Common myeloid progenitor, CD34-positive (primary cell): ENCODE data around the gene OBSCN.

Experiments used
- CTCF ChIA-PET: fragments of 350-600 bp; sonication (Branson Sonifier 250); formaldehyde crosslinking; loops from one replicate; lab custom pipeline; 2021; ENCODE audit warnings: antibody characterized with exemption; lab: Charles Lee
- POLR2A ChIA-PET: fragments of 350-600 bp; sonication (Branson Sonifier 250); formaldehyde crosslinking; loops from one replicate; lab custom pipeline; 2021; ENCODE audit warnings: antibody characterized with exemption; lab: Charles Lee
- DNase-seq, 3 donors: peaks; one replicate each; pipeline versions ENCODE4 v3.0.0 to v3.0.0-alpha.2; 2013
- H3K27ac ChIP-seq, 2 experiments: 1 replicate in 1 of 2; 2 replicates in 1 of 2; pipeline ENCODE4 v1.7.0; 2013; ENCODE audit warnings: inconsistent platforms in 2 of 2, low read length in 2 of 2, mild to moderate bottlenecking in 2 of 2, low read depth in 1 of 2, moderate library complexity in 1 of 2; ENCODE audit not compliant: severe bottlenecking in 2 of 2, insufficient read depth in 1 of 2, poor library complexity in 1 of 2
- H3K27me3 ChIP-seq, 5 experiments: replicated peaks in 2 of 5; 1 replicate in 3 of 5; 2 replicates in 2 of 5; pipeline versions ENCODE4 v1.6.1 to v1.7.0; 2013; ENCODE audit warnings: low read length in 4 of 5, mild to moderate bottlenecking in 2 of 5, moderate library complexity in 2 of 5, inconsistent platforms in 1 of 5; ENCODE audit not compliant: insufficient read depth in 5 of 5, control insufficient read depth in 4 of 5
- H3K36me3 ChIP-seq, 4 experiments: 1 replicate in 2 of 4; 2 replicates in 2 of 4; pipeline versions ENCODE4 v1.6.1 to v1.7.0; 2013; ENCODE audit warnings: low read length in 3 of 4, control low read depth in 1 of 4, mild to moderate bottlenecking in 1 of 4; ENCODE audit not compliant: control insufficient read depth in 4 of 4, insufficient read depth in 4 of 4
- H3K4me1 ChIP-seq, 4 experiments: 1 replicate in 3 of 4; 2 replicates in 1 of 4; pipeline versions ENCODE4 v1.6.1 to v1.7.1; 2013; ENCODE audit warnings: low read length in 3 of 4, mild to moderate bottlenecking in 3 of 4, control low read depth in 1 of 4, inconsistent platforms in 1 of 4, moderate library complexity in 1 of 4; ENCODE audit not compliant: control insufficient read depth in 4 of 4, insufficient read depth in 4 of 4; ENCODE audit errors: control extremely low read depth in 1 of 4
- H3K4me3 ChIP-seq, 7 experiments: 1 replicate in 4 of 7; 2 replicates in 3 of 7; pipeline versions ENCODE4 v1.5.1 to v1.7.0; 2013; ENCODE audit warnings: mild to moderate bottlenecking in 7 of 7, low read length in 6 of 7, moderate library complexity in 6 of 7, inconsistent platforms in 2 of 7, low read depth in 2 of 7, control low read depth in 1 of 7; ENCODE audit not compliant: insufficient read depth in 4 of 7, control insufficient read depth in 1 of 7; ENCODE audit errors: extremely low read depth in 1 of 7
- H3K9me3 ChIP-seq, 5 experiments: 1 replicate in 4 of 5; 2 replicates in 1 of 5; pipeline versions ENCODE4 v1.6.1 to v1.7.1; 2013; ENCODE audit warnings: low read length in 4 of 5, mild to moderate bottlenecking in 2 of 5, inconsistent platforms in 1 of 5, low read depth in 1 of 5, moderate library complexity in 1 of 5; ENCODE audit not compliant: control insufficient read depth in 4 of 5, insufficient read depth in 2 of 5; ENCODE audit errors: control extremely low read depth in 1 of 5
- WGBS: methylation state at CpG from one replicate; pipeline ENCODE4 v1.1.5; 2013; ENCODE audit not compliant: insufficient coverage; 5-methylcytosine and 5-hydroxymethylcytosine counted together

The OBSCN gene

DNA sequence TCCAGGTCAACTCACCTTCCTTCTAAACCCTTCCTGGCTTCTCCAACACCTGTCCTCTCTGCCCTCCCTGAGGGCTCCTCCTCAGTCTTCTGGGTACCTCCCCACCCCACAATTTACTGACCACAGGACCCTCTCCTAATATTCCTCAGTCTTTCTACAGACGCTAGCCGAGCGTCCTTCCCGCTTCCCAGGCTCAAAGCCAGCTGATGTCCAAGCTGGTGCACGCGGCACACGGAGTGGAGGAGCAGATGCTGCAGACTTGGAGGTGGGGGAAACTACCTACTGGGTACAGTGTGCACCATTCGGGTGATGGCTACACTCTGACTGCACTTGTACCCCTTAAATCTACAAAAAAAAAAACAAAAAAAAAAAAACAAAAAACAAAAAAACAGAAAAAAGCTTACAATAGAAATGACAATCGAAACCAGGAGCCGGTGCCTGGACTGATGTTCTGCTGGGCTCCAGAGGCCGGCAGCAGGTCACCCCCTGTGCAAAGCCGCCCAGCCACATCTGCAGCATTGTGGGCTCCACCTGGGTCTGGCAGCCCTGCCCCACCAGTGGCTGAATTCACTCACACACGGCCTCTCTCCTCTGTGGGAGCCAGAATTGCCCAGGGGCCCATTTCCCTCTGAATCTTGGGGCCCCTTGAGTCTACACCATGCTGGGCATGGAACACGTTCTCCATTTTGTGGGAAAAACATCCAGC lies 191.8 kb downstream of the OBSCN start:
- Histone ChIP-seq H3K9me3 (no peaks in the 10 kb centered on the region), H3K27me3 (no peaks in the 10 kb centered on the region), H3K4me1 (peaks cover 0 to 11% (median 8%) of the 10 kb centered on the region in 4 experiments), H3K4me3 (no peak overlapping the region), H3K36me3 (peaks cover 8 to 91% (median 68%) of the 10 kb centered on the region in 4 experiments), H3K27ac (no peak overlapping the region)
- 96% methylated on average over 8 of the region's 14 CpGs for WGBS
- CTCF ChIA-PET = no interaction called here
- POLR2A ChIA-PET = no interaction called here
- DNase-seq = no peak

DNA sequence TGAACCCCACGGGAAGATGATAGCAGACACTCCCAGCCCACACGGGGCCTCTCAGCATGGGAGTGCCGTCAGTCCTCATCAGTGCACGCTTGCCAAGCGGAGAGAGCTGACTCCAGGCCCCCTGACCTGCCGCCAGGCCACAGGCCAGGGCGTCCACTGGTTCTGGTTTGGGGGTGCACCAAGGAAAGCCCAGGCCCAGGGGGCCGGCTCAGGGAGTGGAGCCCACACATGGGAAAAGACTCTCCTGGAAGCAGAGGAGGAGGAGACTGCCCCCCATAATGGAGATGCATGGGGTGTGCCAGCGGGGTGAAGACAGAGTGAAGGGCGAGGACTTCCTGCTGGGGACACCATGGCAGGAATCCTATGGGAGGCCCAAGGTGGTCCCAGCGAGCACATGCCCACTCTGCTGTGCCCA lies 192.4 kb downstream of the OBSCN start:
- ChIA-PET POLR2A (no interaction called here), CTCF (no interaction called here)
- no peak for DNase-seq
- no peak overlapping the region for H3K4me3 ChIP-seq
- peaks cover 5 to 17% (median 13%) of the 10 kb centered on the region in 4 experiments for H3K4me1 ChIP-seq
- H3K36me3 ChIP-seq = peaks cover 8 to 85% (median 62%) of the 10 kb centered on the region in 4 experiments
- WGBS = 97% methylated on average over 10 of the region's 11 CpGs
- no peaks in the 10 kb centered on the region for H3K27me3 ChIP-seq
- H3K27ac ChIP-seq = no peak overlapping the region
- H3K9me3 ChIP-seq = no peaks in the 10 kb centered on the region

DNA sequence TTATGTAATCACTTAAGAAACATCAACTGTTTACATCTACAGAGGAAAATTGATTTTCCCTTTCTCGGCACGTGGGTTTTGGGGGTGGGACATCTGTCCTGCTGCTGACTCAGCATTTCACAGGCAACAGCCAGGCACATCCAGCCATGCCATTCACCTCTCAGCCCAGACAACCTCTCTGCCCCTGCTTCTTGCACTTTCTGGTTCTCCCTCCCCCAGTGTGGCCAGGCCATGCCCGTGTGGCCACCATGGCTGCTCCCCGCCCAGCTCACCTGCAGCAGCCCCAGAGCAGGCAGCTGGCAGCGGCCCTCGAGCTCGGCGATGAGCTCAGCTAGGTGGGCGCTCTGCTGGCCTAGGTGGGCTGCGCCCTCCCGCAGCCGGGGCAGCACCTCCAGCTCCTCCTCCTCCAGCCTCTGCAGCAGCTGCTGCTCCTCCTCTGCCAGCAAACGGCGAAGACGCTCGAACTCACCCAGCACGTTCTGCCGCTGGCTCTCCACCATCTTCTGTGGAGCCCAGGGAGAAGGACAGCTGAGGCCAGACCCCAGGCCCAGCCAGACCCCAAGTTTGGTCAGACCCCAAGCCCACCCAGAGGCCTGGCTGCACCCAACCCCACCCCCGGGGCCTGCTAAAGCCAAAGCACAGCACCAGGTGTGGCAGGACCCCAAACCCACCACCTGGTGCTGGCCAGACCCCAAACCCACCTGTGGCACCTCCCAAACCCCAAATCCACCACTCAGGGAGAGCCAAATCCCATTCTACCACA lies 193.0 kb downstream of the OBSCN start:
- POLR2A ChIA-PET = no interaction called here
- 85% methylated on average over 18 of the region's 19 CpGs for WGBS

DNA sequence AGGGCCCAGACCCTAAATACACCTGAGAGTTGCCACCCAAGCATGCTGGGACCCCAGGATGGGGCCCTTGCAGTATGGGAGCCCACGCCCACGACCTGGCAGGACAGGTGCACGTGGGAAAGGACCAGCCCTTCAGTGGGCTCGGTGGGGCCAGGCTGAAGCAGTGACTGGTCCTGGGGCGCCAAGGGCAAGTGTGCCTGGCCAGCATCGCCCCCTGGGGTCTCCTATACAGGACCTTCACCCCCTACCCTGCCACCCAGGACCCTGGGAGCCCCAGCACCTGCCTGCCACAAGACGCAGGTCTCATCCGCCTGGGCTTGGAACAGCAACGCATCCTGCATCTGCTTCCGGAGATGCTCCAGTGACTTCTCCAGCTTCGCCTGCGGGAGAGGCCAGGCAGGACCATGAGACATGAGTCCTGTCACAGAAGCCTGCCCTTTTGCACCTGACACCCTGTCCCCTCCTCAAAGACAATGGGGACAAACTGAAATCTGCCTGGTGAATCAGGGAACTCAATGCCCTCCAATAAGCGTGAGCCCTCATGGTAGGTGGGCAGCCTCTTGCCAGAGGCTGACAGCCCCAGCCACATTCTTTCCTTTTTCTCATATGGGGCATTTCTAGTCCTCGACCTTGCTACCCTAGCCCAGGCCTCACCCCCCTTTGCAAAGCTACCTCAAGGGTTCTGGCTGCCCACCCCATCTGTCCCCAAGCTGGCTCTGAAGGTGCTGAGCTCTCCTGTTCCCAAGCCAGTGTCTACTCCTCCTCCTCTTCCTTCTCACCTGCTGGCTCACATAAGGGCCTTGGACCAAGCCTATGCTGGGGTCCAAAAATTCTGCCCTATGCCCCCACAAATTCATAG lies 194.2 kb downstream of the OBSCN start:
- H3K4me3 ChIP-seq = no peak overlapping the region
- CTCF ChIA-PET = interaction anchor here (0.7 to 2.4 kb wide), 3 partner anchors 9 to 17 kb away, joined by 3 to 8 read pairs (median 6); no protein-coding TSS in a partner anchor
- H3K27me3 ChIP-seq = no peaks in the 10 kb centered on the region
- 95% methylated on average over 12 of the region's 14 CpGs for WGBS
- no peak overlapping the region for H3K27ac ChIP-seq
- POLR2A ChIA-PET = no interaction called here
- H3K4me1 ChIP-seq = peaks cover 5 to 23% (median 20%) of the 10 kb centered on the region in 4 experiments
- no peaks in the 10 kb centered on the region for H3K9me3 ChIP-seq
- DNase-seq = no peak
- peaks cover 4 to 68% (median 48%) of the 10 kb centered on the region in 4 experiments for H3K36me3 ChIP-seq

More for the DNA sequence above, 193.0 kb downstream of the OBSCN start:
- no peaks in the 10 kb centered on the region for H3K9me3 ChIP-seq
- H3K4me3 ChIP-seq = no peak overlapping the region
- no peak overlapping the region for H3K27ac ChIP-seq
- H3K36me3 ChIP-seq = peaks cover 8 to 79% (median 57%) of the 10 kb centered on the region in 4 experiments
- H3K4me1 ChIP-seq = peaks cover 5 to 23% (median 20%) of the 10 kb centered on the region in 4 experiments
- CTCF ChIA-PET = no interaction called here
- no peak for DNase-seq
- H3K27me3 ChIP-seq = no peaks in the 10 kb centered on the region

DNA sequence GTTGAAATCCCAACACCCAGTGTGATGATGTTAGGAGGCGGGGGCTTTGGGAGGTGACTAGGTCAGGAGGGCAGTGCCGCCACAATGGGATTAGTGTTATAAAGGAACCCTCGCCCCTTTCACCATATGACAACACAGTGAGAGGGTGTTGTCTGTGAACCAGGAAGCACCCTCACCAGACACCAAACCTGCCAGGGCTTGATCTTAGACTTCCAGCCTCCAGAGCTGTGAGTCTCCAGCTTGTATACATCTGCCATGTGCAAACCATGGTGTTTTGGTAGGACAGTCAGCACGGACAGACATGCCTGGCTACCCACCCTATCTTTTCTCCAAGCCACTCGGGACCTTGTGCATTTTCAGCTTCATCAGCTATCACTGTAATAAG lies 194.8 kb downstream of the OBSCN start:
- H3K4me3 ChIP-seq = no peak overlapping the region
- WGBS = 92% methylated on average over 5 of the region's 5 CpGs
- no peak for DNase-seq

DNA sequence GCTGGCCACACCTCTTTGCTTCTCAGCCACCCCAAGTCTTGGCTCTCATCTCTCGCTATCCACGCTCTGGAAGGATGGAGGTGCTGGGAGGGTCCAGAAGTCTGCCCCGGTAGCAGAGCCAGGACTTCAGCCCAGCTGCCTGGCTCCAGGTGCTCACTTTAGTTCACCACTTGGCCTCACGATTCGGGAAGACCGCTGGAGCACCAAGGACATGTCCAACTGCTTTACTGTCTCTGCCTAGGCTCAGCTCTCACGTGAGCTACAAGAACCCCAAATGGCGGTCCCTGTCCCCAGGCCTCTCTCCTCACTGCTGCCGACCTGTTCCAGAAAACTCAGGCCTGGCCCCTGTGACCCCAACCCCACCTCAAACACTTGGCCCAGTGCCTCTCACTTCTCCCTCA lies 195.4 kb downstream of the OBSCN start:
- peaks cover 4 to 56% (median 37%) of the 10 kb centered on the region in 4 experiments for H3K36me3 ChIP-seq
- peaks cover 5 to 30% (median 27%) of the 10 kb centered on the region in 4 experiments for H3K4me1 ChIP-seq
- H3K9me3 ChIP-seq = no peaks in the 10 kb centered on the region
- H3K4me3 ChIP-seq = no peak overlapping the region
- ChIA-PET POLR2A (no interaction called here), CTCF (interaction anchor here (1.6 to 2.4 kb wide), 2 partner anchors 10 to 12 kb away, joined by 6 to 8 read pairs; no protein-coding TSS in a partner anchor)
- no peak for DNase-seq
- over 99% methylated on average over 8 of the region's 9 CpGs for WGBS
- no peak overlapping the region for H3K27ac ChIP-seq
- H3K27me3 ChIP-seq = no peaks in the 10 kb centered on the region

More for the DNA sequence above, 194.8 kb downstream of the OBSCN start:
- Histone ChIP-seq H3K27me3 (no peaks in the 10 kb centered on the region), H3K4me1 (peaks cover 5 to 27% (median 26%) of the 10 kb centered on the region in 4 experiments), H3K27ac (no peak overlapping the region), H3K9me3 (no peaks in the 10 kb centered on the region), H3K36me3 (peaks cover 4 to 62% (median 42%) of the 10 kb centered on the region in 4 experiments)
- ChIA-PET CTCF (interaction anchor here (1.6 to 2.4 kb wide), 2 partner anchors 9 to 13 kb away, joined by 6 to 8 read pairs; no protein-coding TSS in a partner anchor), POLR2A (no interaction called here)
